ENCODE data around the gene MOV10.
A peak's percentile ranks its signal among the peaks of the same experiment; 100 is the strongest.
"Not testable (repeated sequence)": the region's sequence is repeated elsewhere in the genome, so short reads cannot be mapped to it uniquely, and the experiment has no call there.

MOV10 gene

DNA sequence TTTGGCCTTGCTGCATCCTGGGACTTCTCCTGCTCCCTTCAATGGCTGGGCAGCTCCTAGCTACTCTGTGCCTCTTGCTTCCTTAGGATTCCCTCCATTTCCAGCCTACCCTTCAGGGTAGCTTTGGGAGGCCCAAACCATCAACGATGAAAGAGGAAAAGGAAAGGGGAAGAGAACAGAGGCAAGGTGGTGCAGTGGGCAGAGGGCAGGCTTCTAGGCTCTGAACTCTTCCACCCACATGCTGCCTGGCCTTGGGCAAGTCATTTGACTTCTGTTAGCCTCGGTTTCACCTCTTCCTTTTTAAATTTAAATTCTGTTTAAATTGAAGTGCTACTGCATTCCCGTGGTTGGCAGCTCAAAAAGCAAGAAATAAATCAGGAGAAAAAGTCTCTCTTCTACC is 46.3 kb downstream of the MOV10 start:
- no peak for ATAC-seq
- Mint-ChIP-seq H3K4me1 (peaks cover 33% of the 10 kb centered on the region), H3K36me3 (ENCODE audit: low read depth) (no peaks in the 10 kb centered on the region), H3K4me3 (no peak overlapping the region), H3K27me3 (peaks cover 19% of the 10 kb centered on the region), H3K9me3 (no peaks in the 10 kb centered on the region), H3K27ac (no peak overlapping the region)
- DNase-seq, result no peak

DNA sequence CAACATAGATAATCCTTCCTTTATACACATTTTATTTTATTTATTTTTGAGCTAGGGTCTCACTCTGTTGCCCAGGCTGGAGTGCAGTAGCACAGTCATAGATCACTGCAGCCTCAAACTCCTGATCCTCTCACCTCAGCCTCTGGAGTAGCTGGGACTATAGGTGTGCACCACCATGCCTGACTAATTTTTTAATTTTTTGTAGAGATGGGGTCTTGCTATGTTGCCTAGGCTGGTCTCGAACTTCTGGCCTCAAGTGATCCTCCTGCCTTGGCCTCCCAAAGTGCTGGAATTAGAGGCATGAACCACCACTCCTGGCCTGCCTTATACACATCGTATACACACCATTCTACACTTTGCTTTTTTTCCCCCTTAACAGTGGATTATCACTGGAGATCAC is 46.8 kb downstream of the MOV10 start:
- H3K9me3 Mint-ChIP-seq; DNase-seq; H3K4me3 Mint-ChIP-seq; H3K36me3 Mint-ChIP-seq (ENCODE audit: low read depth); ATAC-seq; H3K27ac Mint-ChIP-seq: not testable (repeated sequence)
- Mint-ChIP-seq H3K4me1 (peaks cover 28% of the 10 kb centered on the region), H3K27me3 (peaks cover 19% of the 10 kb centered on the region)

DNA sequence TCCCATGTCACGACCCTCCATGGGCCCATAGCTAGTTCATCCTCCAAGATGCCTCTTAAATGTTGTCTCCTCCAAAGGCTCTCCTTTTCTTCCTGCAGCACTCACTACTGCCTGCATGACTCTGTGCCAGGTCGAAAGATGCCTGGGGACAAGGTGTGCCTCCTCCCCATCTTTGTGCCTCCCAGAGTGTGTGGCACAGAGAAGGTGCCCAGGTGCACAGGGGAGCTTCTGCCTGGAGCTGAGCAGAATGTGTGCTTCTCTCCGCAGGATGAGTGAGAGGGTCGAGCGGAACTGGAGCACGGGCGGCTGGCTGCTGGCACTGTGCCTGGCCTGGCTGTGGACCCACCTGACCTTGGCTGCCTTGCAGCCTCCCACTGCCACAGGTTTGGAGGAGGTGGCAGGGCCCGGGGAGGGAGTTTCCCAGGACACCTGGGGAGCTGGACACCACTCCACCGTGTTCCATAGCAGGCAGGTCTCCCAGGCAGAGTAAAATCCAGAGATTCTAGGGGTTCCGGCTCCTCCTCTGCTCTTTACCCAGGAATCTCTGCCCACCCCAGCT is 47.6 kb downstream of the MOV10 start:
- peaks cover 19% of the 10 kb centered on the region for H3K27me3 Mint-ChIP-seq
- DNase-seq (no peak), ATAC-seq (no peak)
- H3K9me3 Mint-ChIP-seq, result no peaks in the 10 kb centered on the region
- peaks cover 26% of the 10 kb centered on the region for H3K4me1 Mint-ChIP-seq
- no peak overlapping the region for H3K27ac Mint-ChIP-seq
- H3K36me3 Mint-ChIP-seq (ENCODE audit: low read depth), result no peaks in the 10 kb centered on the region
- H3K4me3 Mint-ChIP-seq, result no peak overlapping the region

DNA sequence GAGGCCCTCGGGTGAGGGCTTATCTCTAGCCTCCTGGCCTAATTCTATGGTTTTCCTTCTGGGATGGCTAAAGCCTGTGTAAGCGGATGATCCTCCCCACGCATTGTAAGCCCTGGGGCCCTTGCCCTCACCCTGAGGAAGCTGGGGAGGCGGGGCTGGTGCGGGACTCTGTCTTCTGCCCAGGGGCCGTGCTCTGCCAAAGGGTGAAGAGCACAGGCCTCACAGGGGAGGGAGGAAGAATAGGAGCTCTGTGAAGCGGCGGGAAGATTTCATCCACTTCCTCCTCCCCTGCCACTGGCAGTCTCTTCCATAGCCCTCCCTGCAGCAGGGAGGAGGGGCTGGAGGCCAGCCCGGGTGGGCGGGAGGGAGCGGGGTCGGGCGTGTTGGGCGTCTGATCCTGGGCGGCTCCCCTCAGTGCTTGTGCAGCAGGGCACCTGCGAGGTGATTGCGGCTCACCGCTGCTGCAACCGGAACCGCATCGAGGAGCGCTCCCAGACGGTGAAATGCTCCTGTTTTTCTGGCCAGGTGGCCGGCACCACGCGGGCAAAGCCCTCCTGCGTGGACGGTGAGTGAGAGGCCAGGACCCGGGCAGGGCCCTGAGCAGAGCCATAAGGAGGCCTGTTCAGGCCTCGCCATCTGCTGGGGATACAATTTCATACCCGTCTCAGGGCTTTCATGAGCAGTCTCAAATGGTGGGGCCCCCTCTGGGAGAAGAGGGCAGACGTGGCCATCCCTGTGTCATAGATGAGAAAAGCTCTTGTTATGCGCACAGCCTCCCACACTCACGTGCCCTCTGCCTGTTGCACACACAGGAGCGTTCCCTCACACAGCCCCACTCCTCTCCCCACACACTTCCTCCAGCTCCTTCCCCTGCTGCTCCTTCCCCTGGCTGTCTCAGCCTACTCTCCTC is 48.4 kb downstream of the MOV10 start:
- H3K4me1 Mint-ChIP-seq, result peaks cover 20% of the 10 kb centered on the region
- peak overlapping the region; percentile 43 for H3K27ac Mint-ChIP-seq
- H3K36me3 Mint-ChIP-seq (ENCODE audit: low read depth), result no peaks in the 10 kb centered on the region
- ATAC-seq, result peak; percentile 52
- no peak overlapping the region for H3K4me3 Mint-ChIP-seq
- peaks cover 19% of the 10 kb centered on the region for H3K27me3 Mint-ChIP-seq
- no peak for DNase-seq
- no peaks in the 10 kb centered on the region for H3K9me3 Mint-ChIP-seq

DNA sequence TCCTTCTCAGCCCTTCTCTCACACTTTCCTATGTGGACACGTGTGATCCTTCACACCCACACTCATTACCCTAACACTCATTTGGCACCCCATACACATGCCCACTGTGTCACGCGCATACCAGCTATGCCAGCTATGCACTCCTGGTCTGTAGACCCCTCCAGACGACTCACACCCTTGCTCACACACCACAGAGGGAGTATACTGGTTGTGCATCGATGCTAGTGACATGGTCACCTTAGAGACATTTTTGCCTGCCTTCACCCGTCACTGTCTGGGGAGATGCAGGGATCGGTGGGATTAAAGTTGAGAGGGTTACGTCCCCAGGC is 49.0 kb downstream of the MOV10 start:
- Mint-ChIP-seq H3K27ac (peak overlapping the region; percentile 43), H3K4me3 (no peak overlapping the region), H3K36me3 (ENCODE audit: low read depth) (no peaks in the 10 kb centered on the region), H3K4me1 (peaks cover 20% of the 10 kb centered on the region), H3K9me3 (no peaks in the 10 kb centered on the region), H3K27me3 (peaks cover 19% of the 10 kb centered on the region)
- DNase-seq, result no peak
- ATAC-seq, result peak; percentile 53

DNA sequence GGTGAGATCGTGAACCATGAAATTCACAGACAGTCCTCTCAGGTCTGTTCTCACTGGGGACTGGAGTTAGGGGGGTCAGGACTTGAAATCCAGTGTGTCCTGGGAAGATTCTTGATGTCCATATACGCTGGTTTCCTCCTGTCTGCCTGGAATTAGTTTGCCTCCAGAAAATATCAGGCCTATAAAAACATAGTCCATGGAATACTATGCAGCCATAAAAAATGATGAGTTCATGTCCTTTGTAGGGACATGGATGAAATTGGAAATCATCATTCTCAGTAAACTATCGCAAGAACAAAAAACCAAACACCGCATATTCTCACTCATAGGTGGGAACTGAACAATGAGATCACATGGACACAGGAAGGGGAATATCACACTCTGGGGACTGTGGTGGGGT is 49.8 kb downstream of the MOV10 start:
- H3K36me3 Mint-ChIP-seq (ENCODE audit: low read depth); DNase-seq; ATAC-seq; H3K9me3 Mint-ChIP-seq; H3K27ac Mint-ChIP-seq; H3K4me3 Mint-ChIP-seq: not testable (repeated sequence)
- Mint-ChIP-seq H3K27me3 (peaks cover 14% of the 10 kb centered on the region), H3K4me1 (peaks cover 18% of the 10 kb centered on the region)

DNA sequence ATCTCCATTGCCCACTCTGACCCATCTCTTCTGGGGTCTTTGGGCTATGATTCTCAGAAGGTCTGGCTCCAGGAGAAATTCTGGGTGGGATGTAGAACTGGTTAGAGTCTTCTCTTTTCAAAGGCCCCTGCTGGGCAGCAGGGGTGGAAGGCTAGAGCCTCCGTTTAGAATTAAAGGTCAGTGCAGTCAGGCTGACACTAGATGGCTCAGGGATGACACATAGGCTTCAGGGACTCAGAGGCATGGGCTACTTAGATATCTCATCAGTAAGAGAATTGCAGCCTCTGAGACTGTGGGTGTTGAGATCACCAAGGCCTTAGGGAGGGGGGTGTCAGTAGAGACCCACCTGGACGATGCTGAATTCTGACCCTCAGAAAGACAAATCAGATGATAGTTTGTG is 53.3 kb downstream of the MOV10 start:
- H3K4me1 Mint-ChIP-seq, result peaks cover 8% of the 10 kb centered on the region
- H3K9me3 Mint-ChIP-seq, result no peaks in the 10 kb centered on the region
- H3K27ac Mint-ChIP-seq, result no peak overlapping the region
- H3K36me3 Mint-ChIP-seq (ENCODE audit: low read depth), result no peaks in the 10 kb centered on the region
- H3K4me3 Mint-ChIP-seq, result no peak overlapping the region
- DNase-seq (no peak), ATAC-seq (no peak)
- H3K27me3 Mint-ChIP-seq, result peaks cover 2% of the 10 kb centered on the region

DNA sequence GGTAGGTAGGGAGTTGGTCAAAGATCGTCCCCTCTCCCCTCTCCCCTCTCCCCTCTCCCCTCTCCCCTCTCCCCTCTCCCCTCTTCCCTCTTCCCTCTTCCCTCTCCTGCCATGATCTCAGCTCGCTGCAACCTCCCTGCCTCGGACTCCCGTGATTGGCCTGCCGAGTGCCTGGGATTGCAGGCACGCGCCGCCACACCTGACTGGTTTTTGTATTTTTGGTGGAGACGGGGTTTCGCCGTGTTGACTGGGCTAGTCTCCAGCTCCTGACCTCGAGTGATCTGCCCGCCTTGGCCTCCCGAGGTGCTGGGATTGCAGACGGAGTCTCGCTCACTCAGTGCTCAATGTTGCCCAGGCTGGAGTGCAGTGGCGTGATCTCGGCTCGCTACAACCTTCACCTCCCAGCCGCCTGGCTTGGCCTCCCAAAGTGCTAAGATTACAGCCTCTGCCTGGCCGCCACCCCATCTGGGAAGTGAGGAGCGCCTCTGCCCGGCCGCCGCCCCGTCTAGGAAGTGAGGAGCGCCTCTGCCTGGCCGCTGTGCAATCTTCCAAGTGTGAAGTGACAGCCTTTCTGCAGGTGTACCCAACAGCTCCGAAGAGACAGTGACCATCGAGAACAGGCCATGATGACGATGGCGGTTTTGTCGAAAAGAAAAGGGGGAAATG is 54.0 kb downstream of the MOV10 start:
- H3K36me3 Mint-ChIP-seq (ENCODE audit: low read depth); ATAC-seq; H3K27ac Mint-ChIP-seq; H3K9me3 Mint-ChIP-seq; DNase-seq; H3K4me1 Mint-ChIP-seq; H3K27me3 Mint-ChIP-seq; H3K4me3 Mint-ChIP-seq: not testable (repeated sequence)

DNA sequence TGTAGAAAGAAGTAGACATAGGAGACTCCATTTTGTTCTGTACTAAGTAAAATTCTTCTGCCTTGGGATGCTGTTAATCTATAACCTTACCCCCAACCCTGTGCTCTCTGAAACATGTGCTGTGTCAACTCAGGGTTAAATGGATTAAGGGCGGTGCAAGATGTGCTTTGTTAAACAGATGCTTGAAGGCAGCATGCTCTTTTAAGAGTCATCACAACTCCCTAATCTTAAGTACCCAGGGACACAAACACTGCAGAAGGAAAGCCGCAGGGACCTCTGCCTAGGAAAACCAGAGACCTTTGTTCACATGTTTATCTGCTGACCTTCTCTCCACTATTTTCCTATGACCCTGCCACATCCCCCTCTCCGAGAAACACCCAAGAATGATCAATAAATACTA is 54.6 kb downstream of the MOV10 start:
- not testable (repeated sequence) for ATAC-seq; H3K4me3 Mint-ChIP-seq; H3K4me1 Mint-ChIP-seq; H3K27me3 Mint-ChIP-seq; H3K36me3 Mint-ChIP-seq (ENCODE audit: low read depth); H3K27ac Mint-ChIP-seq; DNase-seq; H3K9me3 Mint-ChIP-seq

DNA sequence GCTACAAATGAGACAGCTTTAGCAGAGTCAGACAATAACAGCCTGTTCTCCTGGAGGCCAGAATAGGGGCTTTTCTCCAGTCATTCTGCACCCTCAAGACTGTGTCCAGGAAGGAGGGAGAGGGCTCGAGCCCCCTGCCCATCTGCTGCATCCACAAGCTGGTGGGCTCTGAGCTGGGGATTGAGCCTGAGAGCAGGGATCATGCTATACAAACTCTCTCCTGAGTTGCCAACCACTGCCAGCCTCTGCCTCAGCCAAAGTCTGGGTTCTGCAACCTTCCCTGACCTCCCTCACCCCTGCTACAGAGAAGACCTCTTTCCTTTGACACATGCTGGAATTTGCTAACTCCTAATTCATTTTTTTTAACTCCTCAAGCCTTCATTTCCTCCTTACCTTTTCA is 55.5 kb downstream of the MOV10 start:
- Mint-ChIP-seq H3K36me3 (ENCODE audit: low read depth) (no peaks in the 10 kb centered on the region), H3K27me3 (peaks cover 7% of the 10 kb centered on the region), H3K9me3 (peaks cover 5% of the 10 kb centered on the region), H3K4me1 (peaks cover 11% of the 10 kb centered on the region), H3K27ac (no peak overlapping the region), H3K4me3 (no peak overlapping the region)
- DNase-seq (no peak), ATAC-seq (no peak)

DNA sequence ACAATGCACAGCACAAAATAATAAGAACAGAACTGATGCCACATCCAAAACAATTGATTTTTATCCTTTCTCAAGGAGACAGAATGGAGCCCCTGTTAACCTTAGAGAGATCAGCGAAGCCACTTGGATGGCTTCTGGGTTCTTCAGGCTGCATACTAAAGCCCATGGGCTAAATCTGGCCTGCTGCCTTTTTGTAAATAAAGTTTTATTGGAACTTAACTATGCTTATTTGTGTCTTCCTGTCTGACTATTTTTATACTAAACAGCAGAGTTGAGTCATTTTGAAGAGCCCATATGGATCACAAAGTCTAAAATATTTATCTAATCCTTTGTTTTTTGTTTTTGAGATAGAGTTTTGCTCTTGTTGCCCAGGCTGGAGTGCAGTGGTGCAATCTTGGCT is 57.0 kb downstream of the MOV10 start:
- Mint-ChIP-seq H3K9me3 (peaks cover 5% of the 10 kb centered on the region), H3K4me3 (no peak overlapping the region), H3K27ac (no peak overlapping the region), H3K4me1 (peaks cover 21% of the 10 kb centered on the region), H3K36me3 (ENCODE audit: low read depth) (no peaks in the 10 kb centered on the region), H3K27me3 (peaks cover 7% of the 10 kb centered on the region)
- DNase-seq (no peak), ATAC-seq (no peak)

DNA sequence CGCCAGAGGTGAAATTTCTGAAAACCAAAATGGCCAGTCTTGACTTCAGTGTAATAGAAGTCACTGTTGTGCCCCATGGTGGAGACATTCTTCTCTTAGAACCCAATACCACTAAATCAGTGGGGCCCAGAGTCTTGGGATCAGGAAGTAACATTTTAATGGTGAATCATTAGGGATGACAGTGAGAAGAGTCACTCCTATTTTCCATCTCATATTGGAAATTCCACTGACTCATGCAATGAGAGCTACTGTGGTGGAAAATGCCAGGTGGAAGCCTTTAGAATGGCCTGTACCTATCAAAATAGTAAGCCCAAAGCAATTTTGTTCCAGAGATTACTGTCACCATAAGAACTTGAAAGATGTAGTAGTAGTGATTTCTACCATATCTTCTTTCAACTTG is 61.3 kb downstream of the MOV10 start:
- Mint-ChIP-seq H3K27me3 (peaks cover 33% of the 10 kb centered on the region), H3K9me3 (peaks cover 5% of the 10 kb centered on the region), H3K4me1 (peaks cover 31% of the 10 kb centered on the region), H3K4me3 (no peak overlapping the region), H3K36me3 (ENCODE audit: low read depth) (peaks cover 1% of the 10 kb centered on the region), H3K27ac (peak overlapping the region; percentile 65)
- no peak for DNase-seq
- ATAC-seq, result peak; percentile 92

DNA sequence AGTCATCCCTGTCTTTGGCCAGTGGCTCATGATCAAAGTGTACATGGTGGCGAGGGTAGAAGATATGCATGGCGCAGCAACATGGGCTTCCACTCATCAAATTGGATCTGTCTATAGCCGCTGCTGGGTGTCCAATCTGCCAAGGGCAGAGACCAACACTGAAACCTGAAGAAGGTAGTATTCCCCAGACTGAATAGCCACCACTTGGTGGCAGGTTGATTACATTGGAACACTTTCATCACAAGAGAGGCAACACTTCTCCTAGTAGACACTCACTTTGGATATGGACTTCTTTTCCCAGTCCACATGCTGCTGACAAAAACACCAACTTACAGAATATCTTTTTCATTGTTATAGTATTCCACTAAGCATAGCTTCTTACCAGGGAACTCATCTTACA is 63.1 kb downstream of the MOV10 start:
- Mint-ChIP-seq H3K4me3 (no peak overlapping the region), H3K27ac (no peak overlapping the region), H3K9me3 (peaks cover 5% of the 10 kb centered on the region), H3K4me1 (peaks cover 31% of the 10 kb centered on the region), H3K36me3 (ENCODE audit: low read depth) (peaks cover 1% of the 10 kb centered on the region), H3K27me3 (peaks cover 48% of the 10 kb centered on the region)
- ATAC-seq (no peak), DNase-seq (no peak)

DNA sequence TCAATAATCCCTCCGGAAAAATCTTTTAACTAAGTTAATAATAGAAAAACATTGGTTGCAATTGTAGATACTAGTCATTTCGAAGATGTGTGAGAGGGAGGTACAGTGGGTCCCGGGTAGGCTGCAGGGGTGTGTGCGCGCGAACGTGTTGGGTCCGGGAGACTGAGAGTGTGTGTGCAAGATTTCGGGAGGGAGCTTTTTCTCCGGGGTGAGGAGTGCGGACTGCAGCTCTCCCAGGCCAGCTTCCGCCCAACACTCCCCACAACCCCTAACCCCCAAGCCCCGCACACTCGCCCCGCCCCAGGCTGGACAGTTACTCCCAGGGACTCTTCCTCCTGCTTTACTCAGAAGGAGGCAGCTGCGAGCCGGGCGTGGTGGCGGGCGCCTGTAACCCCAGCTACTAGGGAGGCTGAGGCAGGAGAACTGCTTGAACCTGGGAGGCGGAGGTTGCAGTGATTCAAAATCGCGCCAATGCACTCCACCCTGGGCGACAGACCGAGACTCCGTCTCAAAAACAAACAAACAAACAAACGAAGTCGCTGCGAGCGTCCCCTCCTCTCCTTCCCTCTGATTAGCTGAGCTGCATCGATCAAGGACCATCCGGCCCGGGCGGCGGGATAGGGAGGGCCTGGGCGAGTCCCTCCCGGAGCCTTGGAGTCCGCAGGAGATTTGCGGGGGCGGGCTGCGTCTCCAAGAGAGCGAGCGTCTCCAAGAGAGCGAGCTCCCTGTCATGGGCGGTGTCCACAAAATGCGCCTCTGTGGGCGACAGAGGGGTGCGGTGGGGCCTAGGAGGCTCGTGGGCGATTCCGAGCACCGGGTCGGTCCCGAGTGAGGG is 68.9 kb downstream of the MOV10 start:
- no peak for ATAC-seq
- no peak overlapping the region for H3K4me3 Mint-ChIP-seq
- H3K4me1 Mint-ChIP-seq, result peaks cover 5% of the 10 kb centered on the region
- H3K36me3 Mint-ChIP-seq (ENCODE audit: low read depth), result peaks cover 1% of the 10 kb centered on the region
- H3K27me3 Mint-ChIP-seq, result peaks cover 71% of the 10 kb centered on the region
- H3K27ac Mint-ChIP-seq, result no peak overlapping the region
- no peaks in the 10 kb centered on the region for H3K9me3 Mint-ChIP-seq
- DNase-seq, result no peak
